GOT3 (cell line): Measurements from ENCODE around the gene DUSP19.

Experiments
- DNase-seq: peaks from one replicate; lab custom pipeline; 2025; ENCODE audit warnings: mixed read lengths; lab: John Stamatoyannopoulos, UW

Gene DUSP19

DNA sequence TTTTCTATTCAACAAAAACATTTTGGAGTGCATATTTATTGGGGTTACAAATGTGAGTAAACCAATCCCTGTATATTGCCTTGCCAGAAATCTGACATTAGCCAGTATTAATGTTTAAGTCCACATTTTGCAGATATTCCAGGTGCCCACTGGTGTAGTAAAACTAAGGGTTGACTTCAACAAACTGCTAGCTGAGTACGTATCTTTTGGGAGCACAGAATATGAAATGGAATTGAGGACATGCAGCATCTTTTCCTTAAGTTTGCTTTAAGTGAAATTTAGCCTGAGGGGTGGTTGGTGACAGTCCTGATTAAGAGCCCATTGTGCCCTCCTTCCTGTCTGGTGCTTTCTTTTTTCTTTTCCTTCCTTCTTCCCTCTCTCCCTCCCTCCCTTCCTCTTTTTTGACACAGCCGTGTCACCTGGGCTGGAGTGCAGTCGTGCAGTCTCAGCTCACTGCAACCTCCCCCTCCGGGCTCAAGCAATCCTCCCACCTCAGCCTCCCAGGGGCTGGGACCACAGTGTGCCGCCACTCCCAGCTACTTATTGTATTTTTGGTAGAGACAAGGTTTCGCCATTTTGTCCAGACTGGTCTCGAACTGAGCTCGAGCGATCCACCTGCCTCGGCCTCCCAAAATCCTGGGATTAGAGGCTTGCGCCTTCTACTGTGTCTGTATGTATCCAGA, 47.3 kb downstream of the DUSP19 start:
- no peak for DNase-seq

DNA sequence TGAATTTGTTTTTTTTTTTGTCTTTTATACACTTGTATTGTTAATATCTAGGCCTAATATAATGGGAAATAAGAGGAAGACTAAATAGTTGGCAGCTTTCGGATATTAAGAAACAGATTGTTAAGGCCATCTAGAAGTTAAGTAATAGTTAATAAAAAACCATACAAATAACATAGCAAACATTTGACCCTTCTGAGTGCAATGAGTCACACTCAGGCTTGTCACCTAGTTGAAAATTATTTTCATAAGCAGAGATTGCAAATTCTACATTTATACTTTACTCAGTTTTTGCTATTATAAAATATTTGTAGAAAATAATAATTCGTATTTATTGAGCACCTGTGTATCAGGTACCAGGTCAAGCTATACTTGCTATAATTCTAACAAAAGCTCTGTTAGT, 48.1 kb downstream of the DUSP19 start:
- DNase-seq, result no peak

DNA sequence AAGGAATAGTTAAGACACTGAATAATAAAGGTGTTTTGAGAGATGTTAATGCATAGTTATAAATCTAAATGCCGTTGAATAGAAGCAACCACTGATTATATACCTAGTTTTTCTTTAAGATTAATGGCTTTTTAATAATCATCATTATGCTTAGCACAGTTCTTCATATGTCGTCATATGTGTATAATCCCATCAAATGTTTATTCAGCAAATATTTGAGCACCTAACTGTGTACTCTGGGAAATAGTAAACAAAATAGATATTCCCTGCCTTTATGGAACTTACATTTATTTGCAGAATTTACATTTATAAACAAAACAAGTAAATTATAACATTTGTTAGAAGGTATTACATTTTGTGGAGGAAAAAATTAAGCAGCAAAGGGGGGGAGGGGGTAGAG, 55.5 kb downstream of the DUSP19 start:
- DNase-seq, result no peak

DNA sequence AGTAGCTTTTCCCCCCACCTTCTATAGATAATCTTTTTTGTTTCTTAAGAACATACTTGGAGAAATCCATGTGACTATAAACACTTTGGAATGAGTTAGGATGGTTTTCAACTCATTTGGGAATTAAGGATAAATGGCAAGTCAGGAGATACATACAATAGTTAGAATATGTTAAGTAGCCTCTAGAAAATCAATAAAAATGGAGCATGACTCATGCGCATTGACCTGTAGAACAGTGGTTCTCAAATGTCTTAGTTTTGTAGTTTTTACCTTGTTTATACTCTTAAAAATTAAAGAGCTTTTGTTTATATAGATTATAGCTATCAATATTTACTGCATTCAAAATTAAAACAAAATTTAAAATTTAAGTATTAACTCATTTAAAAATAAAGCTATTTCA, 70.4 kb downstream of the DUSP19 start:
- DNase-seq, result no peak

DNA sequence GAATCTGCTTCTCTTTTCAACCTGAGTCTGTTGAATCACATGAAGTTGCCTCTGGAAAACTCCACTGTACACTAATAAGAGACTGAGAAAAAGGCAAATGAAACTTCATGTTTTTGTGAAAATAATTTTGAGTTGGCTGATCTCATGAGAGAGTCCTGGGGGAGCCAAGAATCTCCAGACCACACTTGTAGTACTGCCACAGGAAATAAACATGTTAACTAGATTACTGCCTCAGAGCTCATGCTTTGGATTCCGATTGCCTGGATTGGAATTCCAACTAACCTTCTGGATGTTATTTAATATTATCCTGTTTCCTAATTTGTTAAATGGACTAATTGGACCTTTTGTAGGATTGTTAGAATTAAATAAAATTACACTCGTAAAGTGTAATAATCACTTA, 70.9 kb downstream of the DUSP19 start:
- DNase-seq, result no peak
